Breast epithelium (tissue), 3 donors: Measurements from ENCODE around the gene SYNPO2.

Experiments used
- CTCF ChIP-seq, 3 donors: fragments of 450-650 bp; IDR thresholded peaks; one replicate each; pipeline ENCODE4 v1.5.1; 2016 to 2017; ENCODE audit warnings: antibody characterized with exemption in 3 of 3, mild to moderate bottlenecking in 3 of 3, moderate library complexity in 3 of 3
- POLR2AphosphoS5 ChIP-seq, 3 donors: sonication (generic); formaldehyde crosslinking; IDR thresholded peaks; one replicate each; pipeline ENCODE4 v1.6.1; 2017; ENCODE audit warnings: antibody characterized with exemption in 3 of 3

- no peak for TF ChIP-seq CTCF (IDR thresholded peaks at IDR 0.05)
- no peak for TF ChIP-seq POLR2AphosphoS5 (IDR thresholded peaks at IDR 0.05)
Measured at GRCh38 chr4:118983293-118983692, 94.6 kb downstream of the SYNPO2 start.
